Measurements from ENCODE around the gene HCK.
A peak's percentile ranks its signal among the peaks of the same experiment; 100 is the strongest.

HCK gene

DNA sequence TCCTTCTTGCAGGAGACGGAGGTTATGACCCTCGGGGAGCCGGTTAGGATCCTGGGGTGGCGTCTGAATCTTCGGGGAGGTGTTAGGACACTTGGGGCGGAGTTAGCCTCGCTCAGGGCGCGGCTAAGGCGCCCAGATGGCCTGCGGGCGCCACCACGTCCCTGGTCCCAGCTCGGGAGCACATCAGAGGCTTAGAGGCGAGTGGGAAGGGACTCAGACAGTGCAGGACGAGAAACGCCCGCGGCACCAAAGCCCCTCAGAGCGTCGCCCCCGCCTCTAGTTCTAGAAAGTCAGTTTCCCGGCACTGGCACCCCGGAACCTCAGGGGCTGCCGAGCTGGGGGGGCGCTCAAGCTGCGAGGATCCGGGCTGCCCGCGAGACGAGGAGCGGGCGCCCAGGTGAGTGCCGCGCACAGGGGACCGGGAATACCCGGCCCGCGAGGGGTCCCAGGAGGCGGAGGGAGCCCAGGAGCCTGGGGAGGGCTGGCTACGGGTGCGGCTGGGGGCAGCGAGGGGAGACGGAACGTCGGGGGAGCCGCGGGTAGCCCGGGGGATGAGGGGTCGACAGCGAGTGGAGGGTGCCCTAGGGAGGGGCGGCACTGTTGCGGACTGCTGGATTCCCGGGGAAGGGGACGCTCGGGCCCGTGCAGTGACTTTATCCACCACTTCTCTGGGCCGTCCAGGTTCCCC is at the start of gene HCK:
TSS of gene HCK (plus strand) at position 153 of the 688 bp plus-strand sequence.
- no peak for DNase-seq (ENCODE audit: low read depth)

GRCh38 chr20:32003325-32003724 is 48.7 kb upstream of the HCK start:
- no peak for DNase-seq (ENCODE audit: low read depth)

GRCh38 chr20:32004963-32005362 is 47.1 kb upstream of the HCK start:
- no peak for DNase-seq (ENCODE audit: low read depth)

GRCh38 chr20:32006053-32006452 is 46.0 kb upstream of the HCK start:
- DNase-seq (ENCODE audit: low read depth): no peak

GRCh38 chr20:32006841-32007786 is 44.9 kb upstream of the HCK start:
- no peak for DNase-seq (ENCODE audit: low read depth)

DNA sequence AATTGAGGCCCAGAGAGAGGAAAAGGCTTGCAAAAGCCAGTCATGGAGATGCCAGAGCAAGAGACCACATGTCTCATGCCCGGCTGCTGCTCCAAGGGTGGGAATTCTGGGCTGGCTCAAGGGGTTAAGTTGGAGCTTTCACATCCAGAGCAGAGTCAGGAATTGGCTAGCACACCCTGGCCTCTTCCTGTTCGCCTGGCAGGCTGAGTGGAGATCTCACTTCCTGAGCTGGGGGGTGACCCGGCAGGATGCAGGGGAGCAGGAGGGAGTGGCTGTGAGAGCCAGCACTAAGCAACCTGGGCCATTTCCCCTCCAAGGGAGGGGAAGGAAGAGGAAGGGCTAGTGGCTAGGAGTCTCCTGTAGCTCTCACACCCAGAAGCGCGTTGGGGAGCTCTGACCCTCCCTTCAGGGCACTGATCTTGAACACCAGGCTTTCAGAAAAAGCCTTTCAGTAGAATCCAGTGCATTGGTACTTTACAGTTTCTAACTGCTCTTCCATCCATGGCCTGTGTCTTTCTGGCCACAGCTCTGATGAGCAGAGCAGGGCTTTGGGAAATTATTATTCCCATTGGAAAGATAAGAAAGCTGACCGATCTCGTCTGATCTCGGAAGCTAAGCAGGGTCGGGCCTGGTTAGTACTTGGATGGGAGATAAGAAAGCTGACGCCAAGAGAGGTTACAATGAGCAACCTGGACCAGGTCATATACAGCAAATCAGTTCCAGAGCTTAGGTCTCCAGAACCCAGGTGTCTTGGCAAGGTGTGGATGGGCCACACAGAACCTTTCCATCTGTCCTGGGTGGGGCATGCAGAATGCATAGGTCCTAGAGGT is 44.0 kb upstream of the HCK start:
- no peak for DNase-seq (ENCODE audit: low read depth)

GRCh38 chr20:32009564-32009963 is 42.5 kb upstream of the HCK start:
- DNase-seq (ENCODE audit: low read depth): no peak

- no peak for DNase-seq (ENCODE audit: low read depth)
Observed at GRCh38 chr20:32010101-32010500, 41.9 kb upstream of the HCK start, which contains the start of gene CCM2L. TSS of gene CCM2L (plus strand) at chr20:32010438. CDS start at chr20:32010455, 17 bp downstream.

DNA sequence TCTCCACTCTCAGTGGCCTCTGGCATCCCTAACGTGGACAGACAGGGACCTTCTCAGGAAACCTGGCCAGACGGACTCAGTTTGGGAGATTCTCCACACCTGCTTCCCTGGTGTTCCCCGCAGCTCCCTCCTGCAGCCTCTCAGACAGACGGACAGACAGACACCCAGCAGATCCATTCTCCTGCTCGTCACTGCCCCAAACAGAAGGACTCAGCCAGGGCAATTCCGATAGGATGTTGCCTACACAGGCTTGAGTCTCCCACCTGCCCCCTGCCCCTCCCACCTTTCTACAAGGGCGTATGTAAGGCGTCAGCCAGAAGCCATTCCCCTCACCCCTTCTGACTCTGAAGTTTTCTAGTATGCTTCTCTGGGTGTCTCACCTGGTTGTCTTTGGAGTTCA is 41.4 kb upstream of the HCK start:
- DNase-seq (ENCODE audit: low read depth): no peak

GRCh38 chr20:32012159-32012688 is 39.8 kb upstream of the HCK start:
- no peak for DNase-seq (ENCODE audit: low read depth)

- no peak for DNase-seq (ENCODE audit: low read depth)
Observed at GRCh38 chr20:32013326-32013725, 38.7 kb upstream of the HCK start.

DNA sequence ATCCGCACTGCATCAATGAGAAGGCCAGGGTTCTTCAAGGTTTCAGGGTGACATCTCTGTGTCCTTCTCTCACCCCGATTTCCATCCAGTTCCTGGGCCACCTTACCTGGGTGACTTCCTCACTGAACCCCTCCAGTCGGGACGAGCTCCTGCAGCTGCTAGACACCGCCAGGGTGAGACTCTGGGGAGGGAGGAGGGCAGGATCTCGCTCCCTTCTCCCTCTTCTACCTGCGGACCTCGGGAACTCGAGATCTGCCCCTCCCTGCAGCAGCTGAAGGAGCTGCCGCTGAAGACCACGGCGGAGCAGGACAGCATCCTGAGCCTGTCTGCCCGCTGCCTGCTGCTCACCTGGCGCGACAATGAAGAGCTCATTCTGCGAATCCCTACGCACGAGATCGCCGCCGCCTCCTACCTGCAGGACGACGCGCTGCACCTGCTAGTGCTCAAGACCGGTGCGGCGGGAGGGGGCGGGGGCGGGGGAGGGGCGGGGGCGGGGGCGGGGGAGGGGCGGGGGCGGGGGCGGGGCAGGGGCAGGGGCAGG is 34.3 kb upstream of the HCK start:
- no peak for DNase-seq (ENCODE audit: low read depth)

DNA sequence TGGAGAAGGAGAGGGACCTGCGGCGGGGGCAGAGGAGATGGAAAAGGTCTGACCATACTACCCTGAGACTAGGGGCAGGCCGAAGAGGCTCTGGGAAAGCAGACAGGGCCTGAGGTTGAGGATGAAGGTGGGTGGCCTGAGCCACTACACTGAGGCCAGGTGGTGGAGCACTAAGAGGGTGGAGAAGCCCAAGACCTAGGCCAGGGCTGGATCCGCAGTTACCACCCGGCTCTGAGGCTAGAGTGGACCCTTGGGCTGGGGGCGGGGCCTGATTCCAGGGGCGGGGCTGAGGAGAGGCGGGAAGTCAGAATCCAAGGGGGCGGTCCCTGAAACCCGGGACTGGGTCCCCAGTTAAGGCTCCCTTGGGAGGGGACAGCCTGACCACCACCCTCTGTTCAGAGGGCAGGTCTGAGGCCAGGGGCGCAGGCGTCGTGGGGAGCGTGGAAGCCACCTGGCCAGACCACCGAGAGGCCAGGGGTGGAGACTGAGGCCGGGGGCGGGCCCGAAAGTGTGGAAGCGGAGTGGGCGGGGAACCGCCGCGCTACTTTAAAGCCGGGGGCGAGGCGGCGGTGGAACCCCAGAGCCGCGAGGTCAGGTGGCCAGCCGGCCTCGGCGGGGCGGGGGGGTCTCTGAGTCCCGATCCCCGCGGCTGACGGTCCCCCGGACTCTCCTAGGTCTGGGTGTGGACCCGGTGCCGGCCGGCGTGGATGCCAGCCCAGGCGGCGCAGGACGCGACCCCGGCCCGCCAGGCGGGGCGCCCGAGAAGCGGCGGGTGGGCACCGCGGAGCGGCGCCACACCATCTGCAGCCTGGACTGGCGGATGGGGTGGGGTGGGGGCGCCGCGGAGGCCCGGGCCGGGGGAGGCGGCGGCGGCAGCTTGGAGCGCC is 33.5 kb upstream of the HCK start:
- DNase-seq (ENCODE audit: low read depth): peak; percentile 12

DNA sequence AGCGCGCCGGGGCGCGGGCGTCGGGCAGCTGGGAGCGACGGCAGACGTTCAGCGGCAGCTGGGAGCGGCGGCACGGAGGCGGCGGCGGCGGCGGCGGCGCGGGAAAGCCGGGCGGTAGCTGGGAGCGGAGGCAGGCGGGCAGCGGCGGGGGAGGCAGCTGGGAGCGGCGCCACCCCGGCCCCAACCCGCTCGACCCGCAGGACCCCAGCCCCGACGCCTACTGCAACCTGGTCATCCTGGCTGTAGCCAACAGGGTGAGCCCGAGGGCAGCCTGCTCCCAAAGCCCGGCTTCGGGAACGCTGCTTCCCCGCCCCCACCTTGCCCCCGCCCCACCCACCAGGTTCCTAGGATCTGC is 32.9 kb upstream of the HCK start:
- DNase-seq (ENCODE audit: low read depth): no peak

GRCh38 chr20:32019563-32020463 is 32.2 kb upstream of the HCK start:
- DNase-seq (ENCODE audit: low read depth): no peak

GRCh38 chr20:32021091-32021490 is 31.0 kb upstream of the HCK start:
- no peak for DNase-seq (ENCODE audit: low read depth)

GRCh38 chr20:32024683-32025295 is 27.3 kb upstream of the HCK start:
- no peak for DNase-seq (ENCODE audit: low read depth)

DNA sequence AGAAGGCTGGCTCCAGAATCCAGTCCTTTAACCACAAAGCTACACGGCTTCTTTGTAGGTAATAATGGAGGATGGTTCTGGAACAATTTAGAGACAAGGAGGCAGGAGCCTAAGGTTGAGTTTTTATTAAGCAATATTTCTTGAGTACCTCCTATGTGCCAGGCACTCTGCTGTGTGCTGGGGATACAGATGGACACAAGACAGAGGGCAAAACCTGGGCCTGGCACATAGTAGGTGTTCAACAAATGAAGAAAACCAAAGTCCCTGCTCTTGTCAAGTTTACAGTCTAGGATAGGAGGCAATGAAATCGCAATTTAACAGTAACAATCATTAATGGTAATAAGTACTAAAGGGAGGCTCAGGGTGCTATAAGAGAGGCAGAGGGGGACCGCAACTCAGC is 24.4 kb upstream of the HCK start:
- no peak for DNase-seq (ENCODE audit: low read depth)

DNA sequence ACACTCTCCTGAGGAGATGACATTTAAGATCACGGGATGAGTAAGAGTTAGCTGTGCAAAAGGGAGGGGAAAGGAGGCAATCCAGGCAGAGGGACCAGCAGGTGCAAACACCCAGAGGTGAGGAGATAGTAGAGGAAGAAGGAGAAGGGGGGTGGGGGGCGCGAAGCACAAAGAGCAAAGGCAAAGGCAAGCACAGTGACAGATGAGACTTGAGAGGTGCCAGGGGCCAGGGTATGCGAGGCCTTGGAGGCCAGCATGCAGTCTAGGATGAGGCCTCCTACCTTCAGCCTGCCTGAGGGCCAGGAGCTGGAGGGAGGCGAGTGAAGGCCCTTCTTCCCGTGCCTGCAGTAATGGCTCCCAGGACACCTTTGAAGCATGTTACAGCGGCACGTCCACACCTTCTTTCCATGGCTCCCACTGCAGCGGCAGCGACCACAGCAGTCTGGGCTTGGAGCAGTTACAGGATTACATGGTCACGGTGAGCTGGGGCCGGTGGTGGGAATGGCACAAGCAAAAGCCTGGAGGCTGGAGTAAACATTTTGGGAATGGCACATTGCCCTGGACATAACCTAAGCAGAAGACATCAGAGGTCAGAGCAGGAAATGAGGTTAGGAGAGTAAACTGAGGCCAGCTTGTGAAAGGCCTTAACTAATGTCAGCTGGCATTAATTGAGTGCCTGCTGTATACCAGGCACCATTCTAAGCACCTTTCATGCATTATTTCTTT is 23.2 kb upstream of the HCK start:
- no peak for DNase-seq (ENCODE audit: low read depth)
